Neural cell (in vitro differentiated cells): Measurements from ENCODE around the gene OR51I2.

ENCODE experiments used
- EP300 ChIP-seq: fragments of 450-650 bp; conservative IDR thresholded peaks from 2 replicates; pipeline ENCODE4 v1.6.1; 2014; ENCODE audit warnings: antibody characterized with exemption, mild to moderate bottlenecking, moderate library complexity; ENCODE audit not compliant: poor library complexity, severe bottlenecking
- EZH2 ChIP-seq: fragments of 200-600, 300-800 bp; shearing (Covaris generic), sonication (generic); IDR thresholded peaks from 2 replicates; pipeline ENCODE4 v1.6.1; 2014; ENCODE audit warnings: antibody characterized with exemption, low read length, borderline replicate concordance, mild to moderate bottlenecking; ENCODE audit not compliant: insufficient read depth, poor library complexity, severe bottlenecking
- POLR2AphosphoS5 ChIP-seq: IDR thresholded peaks from 2 replicates; pipeline ENCODE4 v1.6.1; 2012
- RAD21 ChIP-seq: fragments of 450-650 bp; conservative IDR thresholded peaks from 2 replicates; pipeline ENCODE4 v1.6.1; 2014; ENCODE audit warnings: antibody characterized with exemption, mild to moderate bottlenecking, moderate library complexity
- SMC3 ChIP-seq: fragments of 450-650 bp; conservative IDR thresholded peaks from 2 replicates; pipeline ENCODE4 v1.6.1; 2014; ENCODE audit warnings: antibody characterized with exemption, mild to moderate bottlenecking, moderate library complexity; ENCODE audit not compliant: poor library complexity
- TAF1 ChIP-seq: IDR thresholded peaks from 2 replicates; pipeline ENCODE4 v1.6.1; 2012; ENCODE audit warnings: low read depth
- TF ChIP-seq, protein P1 (sequence below): fragments of 450-650 bp; IDR thresholded peaks from 2 replicates; pipeline ENCODE4 v1.5.1; 2014; ENCODE audit warnings: antibody characterized with exemption, mild to moderate bottlenecking, moderate library complexity; ENCODE audit not compliant: poor library complexity, severe bottlenecking
- TF ChIP-seq, protein P2 (sequence below): IDR thresholded peaks from 2 replicates; pipeline ENCODE4 v1.6.1; 2012; ENCODE audit warnings: borderline replicate concordance

DNA sequence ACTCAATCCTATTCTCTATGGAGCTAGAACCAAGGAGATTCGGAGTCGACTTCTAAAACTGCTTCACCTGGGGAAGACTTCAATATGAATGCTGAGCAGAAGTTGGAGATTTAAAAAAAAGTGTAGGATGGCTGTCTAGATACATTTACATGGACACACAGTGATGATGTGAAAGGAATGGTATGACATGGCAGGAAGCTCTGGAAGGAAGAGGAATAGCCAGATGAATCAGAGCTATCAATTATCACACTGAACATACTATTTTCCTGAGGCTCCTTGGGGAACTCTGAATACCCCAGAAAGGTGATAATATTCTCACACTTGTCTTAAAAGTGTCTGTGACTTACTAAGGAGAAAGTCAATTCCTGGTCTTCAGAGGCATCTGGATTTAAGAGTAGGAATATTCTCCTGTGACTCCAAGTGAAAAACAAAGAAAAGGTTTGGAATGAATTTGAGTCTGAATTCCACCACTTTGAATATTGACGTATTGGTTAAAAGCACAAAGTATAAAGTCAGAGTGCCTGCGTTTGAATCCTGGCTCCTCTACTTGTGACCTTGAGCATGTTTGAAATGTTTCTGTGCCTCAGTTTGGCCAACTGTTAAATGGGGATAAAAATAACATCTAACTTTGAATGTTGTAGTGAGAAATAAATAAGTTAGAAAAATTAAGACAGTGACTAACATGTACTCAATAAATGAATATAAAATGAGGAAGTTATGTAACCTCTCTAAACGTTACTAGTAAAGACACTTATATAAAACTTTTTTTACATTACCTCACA is 40.6 kb downstream of the OR51I2 start:
- TF ChIP-seq, protein P1, sequence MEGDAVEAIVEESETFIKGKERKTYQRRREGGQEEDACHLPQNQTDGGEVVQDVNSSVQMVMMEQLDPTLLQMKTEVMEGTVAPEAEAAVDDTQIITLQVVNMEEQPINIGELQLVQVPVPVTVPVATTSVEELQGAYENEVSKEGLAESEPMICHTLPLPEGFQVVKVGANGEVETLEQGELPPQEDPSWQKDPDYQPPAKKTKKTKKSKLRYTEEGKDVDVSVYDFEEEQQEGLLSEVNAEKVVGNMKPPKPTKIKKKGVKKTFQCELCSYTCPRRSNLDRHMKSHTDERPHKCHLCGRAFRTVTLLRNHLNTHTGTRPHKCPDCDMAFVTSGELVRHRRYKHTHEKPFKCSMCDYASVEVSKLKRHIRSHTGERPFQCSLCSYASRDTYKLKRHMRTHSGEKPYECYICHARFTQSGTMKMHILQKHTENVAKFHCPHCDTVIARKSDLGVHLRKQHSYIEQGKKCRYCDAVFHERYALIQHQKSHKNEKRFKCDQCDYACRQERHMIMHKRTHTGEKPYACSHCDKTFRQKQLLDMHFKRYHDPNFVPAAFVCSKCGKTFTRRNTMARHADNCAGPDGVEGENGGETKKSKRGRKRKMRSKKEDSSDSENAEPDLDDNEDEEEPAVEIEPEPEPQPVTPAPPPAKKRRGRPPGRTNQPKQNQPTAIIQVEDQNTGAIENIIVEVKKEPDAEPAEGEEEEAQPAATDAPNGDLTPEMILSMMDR, result no peak
- TF ChIP-seq POLR2AphosphoS5 (no peak), EZH2 (no peak), EP300 (no peak), RAD21 (no peak), SMC3 (no peak), TAF1 (no peak)
- TF ChIP-seq, protein P2, sequence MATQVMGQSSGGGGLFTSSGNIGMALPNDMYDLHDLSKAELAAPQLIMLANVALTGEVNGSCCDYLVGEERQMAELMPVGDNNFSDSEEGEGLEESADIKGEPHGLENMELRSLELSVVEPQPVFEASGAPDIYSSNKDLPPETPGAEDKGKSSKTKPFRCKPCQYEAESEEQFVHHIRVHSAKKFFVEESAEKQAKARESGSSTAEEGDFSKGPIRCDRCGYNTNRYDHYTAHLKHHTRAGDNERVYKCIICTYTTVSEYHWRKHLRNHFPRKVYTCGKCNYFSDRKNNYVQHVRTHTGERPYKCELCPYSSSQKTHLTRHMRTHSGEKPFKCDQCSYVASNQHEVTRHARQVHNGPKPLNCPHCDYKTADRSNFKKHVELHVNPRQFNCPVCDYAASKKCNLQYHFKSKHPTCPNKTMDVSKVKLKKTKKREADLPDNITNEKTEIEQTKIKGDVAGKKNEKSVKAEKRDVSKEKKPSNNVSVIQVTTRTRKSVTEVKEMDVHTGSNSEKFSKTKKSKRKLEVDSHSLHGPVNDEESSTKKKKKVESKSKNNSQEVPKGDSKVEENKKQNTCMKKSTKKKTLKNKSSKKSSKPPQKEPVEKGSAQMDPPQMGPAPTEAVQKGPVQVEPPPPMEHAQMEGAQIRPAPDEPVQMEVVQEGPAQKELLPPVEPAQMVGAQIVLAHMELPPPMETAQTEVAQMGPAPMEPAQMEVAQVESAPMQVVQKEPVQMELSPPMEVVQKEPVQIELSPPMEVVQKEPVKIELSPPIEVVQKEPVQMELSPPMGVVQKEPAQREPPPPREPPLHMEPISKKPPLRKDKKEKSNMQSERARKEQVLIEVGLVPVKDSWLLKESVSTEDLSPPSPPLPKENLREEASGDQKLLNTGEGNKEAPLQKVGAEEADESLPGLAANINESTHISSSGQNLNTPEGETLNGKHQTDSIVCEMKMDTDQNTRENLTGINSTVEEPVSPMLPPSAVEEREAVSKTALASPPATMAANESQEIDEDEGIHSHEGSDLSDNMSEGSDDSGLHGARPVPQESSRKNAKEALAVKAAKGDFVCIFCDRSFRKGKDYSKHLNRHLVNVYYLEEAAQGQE, result no peak
